Muscle layer of duodenum (tissue), 2 donors: Measurements from ENCODE around the gene PTPRD.

Experiments
- H3K27ac ChIP-seq: one replicate; pipeline ENCODE4 v1.7.0; 2013; ENCODE audit warnings: mild to moderate bottlenecking, low read length
- H3K27me3 ChIP-seq: one replicate; pipeline ENCODE4 v1.7.0; 2013; ENCODE audit warnings: low read depth, mild to moderate bottlenecking, control low read depth, low read length
- H3K36me3 ChIP-seq, 2 donors: one replicate each; pipeline ENCODE4 v1.7.0; 2013; ENCODE audit warnings: low read length in 2 of 2, control low read depth in 1 of 2, mild to moderate bottlenecking in 1 of 2; ENCODE audit not compliant: insufficient read depth in 2 of 2, control insufficient read depth in 1 of 2
- H3K4me1 ChIP-seq, 2 donors: one replicate each; pipeline ENCODE4 v1.7.0; 2013; ENCODE audit warnings: low read length in 2 of 2, mild to moderate bottlenecking in 2 of 2, control low read depth in 1 of 2, moderate library complexity in 1 of 2; ENCODE audit not compliant: insufficient read depth in 2 of 2, control insufficient read depth in 1 of 2
- H3K4me3 ChIP-seq, 2 donors: one replicate each; pipeline ENCODE4 v1.7.0; 2013; ENCODE audit warnings: low read length in 2 of 2, low read depth in 1 of 2, mild to moderate bottlenecking in 1 of 2
- H3K9me3 ChIP-seq, 2 donors: one replicate each; pipeline ENCODE4 v1.7.0; 2013; ENCODE audit warnings: low read length in 2 of 2, control low read depth in 1 of 2, mild to moderate bottlenecking in 1 of 2; ENCODE audit not compliant: control insufficient read depth in 1 of 2
- donor health status: healthy.

The PTPRD gene

DNA sequence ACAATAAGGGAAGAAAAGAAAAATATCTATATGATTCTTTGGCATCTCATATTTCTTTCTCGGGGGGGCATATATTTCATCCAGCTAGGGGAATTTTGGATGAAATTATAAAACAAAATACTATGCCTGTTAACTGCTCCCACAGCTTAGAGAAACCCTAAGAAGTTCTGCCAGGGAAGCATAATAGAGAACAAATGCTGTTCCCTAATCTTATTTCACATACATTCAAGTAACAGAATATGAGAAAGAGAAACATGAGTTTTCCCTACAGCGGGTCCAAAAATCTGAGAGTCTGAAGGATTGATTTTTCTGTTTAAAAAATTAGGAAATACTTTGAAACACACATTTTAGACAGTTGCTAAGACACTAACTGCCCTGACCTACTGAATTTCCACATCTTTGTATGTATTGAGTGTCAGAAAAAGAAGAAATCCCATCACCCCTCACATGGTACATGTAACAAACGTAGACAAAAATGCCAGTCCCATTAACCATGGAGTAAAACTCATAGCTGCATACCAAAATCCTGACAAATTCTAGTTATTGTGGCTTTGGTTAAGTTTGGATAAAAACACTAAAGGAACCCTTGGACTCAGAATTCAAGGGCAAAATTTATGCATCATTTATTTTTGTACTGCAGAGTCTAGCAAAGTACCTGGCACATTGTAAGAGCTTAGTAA, 2193.1 kb downstream of the PTPRD start:
- Histone ChIP-seq H3K4me3 (no peak overlapping the region), H3K9me3 (no peaks in the 10 kb centered on the region), H3K36me3 (no peaks in the 10 kb centered on the region), H3K27ac (no peak overlapping the region), H3K4me1 (no peaks in the 10 kb centered on the region), H3K27me3 (no peaks in the 10 kb centered on the region)

DNA sequence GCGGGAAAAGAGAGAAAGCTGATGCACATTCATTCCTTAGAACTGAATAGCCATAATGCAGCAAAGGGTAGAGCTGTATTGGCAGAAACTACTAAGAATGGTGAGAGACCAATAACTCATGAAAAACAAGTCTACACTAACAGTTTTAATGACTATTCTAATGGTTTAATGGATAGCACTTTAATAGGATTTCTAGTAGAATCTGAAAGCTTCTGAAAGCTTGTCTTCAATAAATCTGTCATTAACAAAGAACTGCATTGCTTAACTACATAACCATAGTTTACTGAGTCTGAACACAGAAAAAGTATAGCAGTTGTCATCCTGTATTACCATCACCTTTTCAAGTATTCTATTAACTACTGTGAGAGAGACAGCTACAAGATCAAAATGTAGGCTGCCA, 2195.5 kb downstream of the PTPRD start:
- H3K36me3 ChIP-seq, result no peaks in the 10 kb centered on the region
- no peaks in the 10 kb centered on the region for H3K9me3 ChIP-seq
- no peak overlapping the region for H3K27ac ChIP-seq
- H3K4me3 ChIP-seq, result no peak overlapping the region
- no peaks in the 10 kb centered on the region for H3K27me3 ChIP-seq
- H3K4me1 ChIP-seq, result no peaks in the 10 kb centered on the region

DNA sequence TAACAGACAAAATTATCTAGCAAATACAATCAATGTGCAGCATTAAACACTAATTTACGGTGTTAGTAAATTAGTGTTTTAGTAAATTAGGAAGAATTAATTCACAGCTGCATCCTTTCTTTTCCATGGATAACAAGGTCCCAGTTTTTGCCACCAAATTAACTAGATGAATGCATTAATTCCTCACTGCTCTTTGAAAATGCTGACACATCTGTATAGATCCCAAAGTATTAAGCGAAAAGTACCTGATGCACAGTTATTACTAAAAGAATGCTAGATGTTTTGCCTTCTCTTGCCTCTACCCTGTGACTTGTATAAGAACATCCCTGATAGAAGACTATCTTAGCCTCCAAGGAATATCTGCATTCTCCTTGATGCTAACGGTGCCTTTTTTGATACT, 2200.5 kb downstream of the PTPRD start:
- Histone ChIP-seq H3K36me3 (no peaks in the 10 kb centered on the region), H3K4me1 (no peaks in the 10 kb centered on the region), H3K27ac (no peak overlapping the region), H3K4me3 (no peak overlapping the region), H3K27me3 (no peaks in the 10 kb centered on the region), H3K9me3 (no peaks in the 10 kb centered on the region)

DNA sequence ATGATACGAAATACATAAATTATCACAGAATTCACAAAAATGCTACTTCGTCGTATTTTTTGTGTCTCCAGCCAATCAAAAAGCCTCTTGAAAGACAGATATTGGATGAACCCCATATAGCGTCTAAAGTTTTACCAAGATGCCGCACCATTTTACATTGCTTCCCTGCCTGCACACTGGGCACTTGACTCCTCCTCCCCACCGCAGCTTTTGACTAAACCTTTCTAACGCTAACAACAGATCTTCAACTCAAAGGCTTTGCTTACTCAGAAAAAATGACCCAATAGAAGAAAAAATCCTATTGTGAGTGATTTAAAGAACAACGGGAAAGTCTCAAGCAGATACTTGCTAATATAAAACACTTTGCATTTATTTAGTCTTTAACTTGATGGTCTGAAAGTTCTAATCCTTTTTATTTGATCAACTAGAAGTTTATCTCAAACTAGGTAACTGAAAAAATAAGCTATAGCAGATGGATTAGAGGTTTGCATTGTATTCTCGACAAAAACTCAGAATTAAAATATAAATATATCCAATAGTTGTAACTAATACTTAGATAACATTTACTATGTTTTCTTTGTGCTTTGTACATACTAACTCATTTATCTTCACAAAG, 2204.1 kb downstream of the PTPRD start:
- H3K4me3 ChIP-seq, result no peak overlapping the region
- no peaks in the 10 kb centered on the region for H3K4me1 ChIP-seq
- H3K27me3 ChIP-seq, result no peaks in the 10 kb centered on the region
- no peaks in the 10 kb centered on the region for H3K9me3 ChIP-seq
- no peak overlapping the region for H3K27ac ChIP-seq
- H3K36me3 ChIP-seq, result no peaks in the 10 kb centered on the region

DNA sequence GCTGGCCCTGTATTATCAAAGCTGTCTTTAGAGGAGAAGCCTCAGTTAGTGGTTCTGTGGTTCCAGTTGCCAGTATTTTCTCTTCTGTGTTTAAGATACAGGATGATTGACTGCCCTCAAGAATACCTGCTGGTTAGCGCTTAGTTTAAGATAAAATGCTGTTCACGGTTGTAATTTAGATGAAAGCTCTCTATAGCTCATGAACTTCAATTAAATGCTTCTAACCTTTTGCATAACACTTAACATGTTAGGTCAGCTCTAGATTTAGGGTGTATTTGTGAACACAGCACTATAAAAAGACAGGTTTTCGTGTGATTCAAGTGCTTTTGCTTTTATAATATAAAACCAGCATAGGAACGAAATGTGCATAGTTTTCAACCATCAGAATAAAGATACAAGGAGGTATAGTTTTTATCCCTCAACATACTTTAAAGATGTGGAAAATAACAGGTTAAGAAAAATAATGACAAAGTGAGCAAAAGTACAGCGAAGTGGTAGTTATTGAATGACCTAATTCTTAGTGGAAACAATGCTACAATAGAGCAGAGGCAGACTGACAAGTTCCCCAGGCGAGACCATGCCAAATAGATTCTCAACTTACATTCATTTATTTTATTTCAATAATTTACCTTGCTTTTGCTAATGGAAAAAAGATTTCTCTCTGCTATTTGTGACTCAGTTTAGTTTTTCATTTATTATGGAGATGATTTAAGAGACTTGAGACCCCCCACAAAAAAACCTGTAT, 2210.7 kb downstream of the PTPRD start:
- no peaks in the 10 kb centered on the region for H3K4me1 ChIP-seq
- H3K27ac ChIP-seq, result no peak overlapping the region
- no peaks in the 10 kb centered on the region for H3K36me3 ChIP-seq
- no peaks in the 10 kb centered on the region for H3K27me3 ChIP-seq
- H3K9me3 ChIP-seq, result no peaks in the 10 kb centered on the region
- H3K4me3 ChIP-seq, result no peak overlapping the region

DNA sequence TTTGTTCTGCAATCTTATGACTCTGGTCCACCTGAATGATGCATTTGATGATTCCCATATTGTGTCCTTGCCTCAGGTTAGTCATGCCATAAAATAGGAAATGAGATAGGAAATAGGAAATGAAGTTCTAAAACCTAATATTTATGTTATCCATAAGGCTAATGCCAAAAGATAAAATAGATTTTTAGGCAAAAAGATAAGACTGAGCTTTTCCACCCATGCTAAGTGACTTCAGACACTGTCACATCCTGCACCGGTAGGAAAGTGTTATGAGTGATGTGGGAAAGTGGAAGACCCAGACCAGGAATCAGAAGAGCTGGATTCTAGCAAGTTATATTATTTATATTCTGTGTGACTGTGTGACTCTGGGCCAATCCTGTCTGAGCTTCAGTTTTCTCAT, 2212.4 kb downstream of the PTPRD start:
- Histone ChIP-seq H3K4me3 (no peak overlapping the region), H3K36me3 (no peaks in the 10 kb centered on the region), H3K9me3 (no peaks in the 10 kb centered on the region), H3K4me1 (no peaks in the 10 kb centered on the region), H3K27me3 (no peaks in the 10 kb centered on the region), H3K27ac (no peak overlapping the region)

DNA sequence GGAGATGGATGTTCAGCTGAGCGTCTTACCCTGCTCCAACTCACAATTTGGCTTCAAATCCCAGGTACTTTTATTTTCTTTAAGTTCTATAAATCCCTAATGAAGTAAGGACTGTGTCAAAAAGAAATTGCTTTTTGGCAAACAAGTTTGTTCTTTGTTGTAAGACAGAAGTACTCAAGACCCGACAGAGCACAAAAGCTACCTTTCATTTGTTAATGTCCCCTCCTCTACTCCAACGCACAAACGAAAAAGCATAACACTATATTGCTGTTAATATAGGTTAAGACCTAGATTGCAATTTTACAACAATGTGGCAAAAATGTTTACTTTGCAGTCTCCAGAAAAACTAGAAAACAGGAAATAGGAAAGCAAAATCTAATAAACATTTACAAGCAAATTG, 2217.8 kb downstream of the PTPRD start:
- Histone ChIP-seq H3K4me1 (no peaks in the 10 kb centered on the region), H3K9me3 (no peaks in the 10 kb centered on the region), H3K4me3 (no peak overlapping the region), H3K27me3 (no peaks in the 10 kb centered on the region), H3K36me3 (no peaks in the 10 kb centered on the region), H3K27ac (no peak overlapping the region)

DNA sequence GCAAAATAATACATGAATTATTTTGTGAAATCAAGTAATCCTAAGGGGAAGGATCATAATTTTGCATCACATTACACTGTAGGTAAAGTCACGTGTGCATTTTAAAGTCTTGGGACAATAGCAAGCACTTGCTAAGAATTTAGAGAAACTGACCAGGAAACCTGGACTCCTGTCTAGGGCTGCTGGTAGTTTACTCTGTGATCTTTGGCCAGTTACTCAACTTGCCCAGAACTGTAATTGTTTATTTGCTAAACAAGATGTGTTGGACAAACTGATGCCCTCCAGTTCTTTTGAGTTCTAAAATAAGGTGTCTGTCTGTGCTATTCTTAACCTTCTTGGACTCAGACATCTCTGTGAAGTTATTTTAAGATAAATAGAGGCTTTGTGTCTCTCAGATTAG, 2218.5 kb downstream of the PTPRD start:
- Histone ChIP-seq H3K36me3 (no peaks in the 10 kb centered on the region), H3K27me3 (no peaks in the 10 kb centered on the region), H3K9me3 (no peaks in the 10 kb centered on the region), H3K4me1 (no peaks in the 10 kb centered on the region), H3K27ac (no peak overlapping the region), H3K4me3 (no peak overlapping the region)

DNA sequence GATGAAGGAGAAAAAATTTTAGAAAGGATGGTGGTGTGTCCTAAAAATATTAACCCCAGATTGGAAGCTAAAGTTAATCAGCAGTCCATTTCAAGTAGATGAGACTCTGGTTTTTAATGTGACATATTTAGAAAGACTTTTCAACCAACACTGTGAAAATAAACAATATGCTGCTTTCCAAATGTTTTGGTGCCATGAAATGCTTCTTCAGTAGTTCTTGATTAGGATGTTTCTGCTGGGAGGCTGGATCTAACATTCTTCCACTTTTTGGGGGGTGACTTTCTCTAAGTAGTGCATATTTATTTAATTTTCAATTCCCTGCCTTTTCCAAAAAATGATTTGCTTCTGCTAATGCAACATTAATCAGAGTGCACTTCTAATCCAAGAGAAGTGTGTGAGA, 2219.9 kb downstream of the PTPRD start:
- H3K4me1 ChIP-seq, result no peaks in the 10 kb centered on the region
- H3K4me3 ChIP-seq, result no peak overlapping the region
- H3K9me3 ChIP-seq, result no peaks in the 10 kb centered on the region
- H3K27me3 ChIP-seq, result no peaks in the 10 kb centered on the region
- H3K36me3 ChIP-seq, result no peaks in the 10 kb centered on the region
- no peak overlapping the region for H3K27ac ChIP-seq

DNA sequence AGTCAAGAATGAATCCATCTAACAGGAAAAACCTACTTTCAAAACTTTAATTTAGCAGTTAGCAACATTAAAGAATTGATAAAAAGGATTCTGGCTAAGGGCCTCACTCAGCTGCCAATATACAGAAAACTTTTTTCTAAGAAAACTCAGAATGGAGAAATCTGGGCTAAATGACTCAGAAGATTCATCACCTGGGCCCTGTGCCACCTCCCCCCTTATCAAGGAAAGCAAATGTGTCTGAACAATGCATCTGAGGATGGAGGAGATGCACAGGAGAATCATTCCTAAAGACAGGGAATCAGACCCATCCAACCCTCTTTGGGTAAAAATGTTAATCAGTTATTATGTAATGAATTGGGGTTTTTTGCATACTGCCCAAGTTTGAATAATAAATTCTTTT, 2221.2 kb downstream of the PTPRD start:
- H3K36me3 ChIP-seq, result no peaks in the 10 kb centered on the region
- H3K4me1 ChIP-seq, result no peaks in the 10 kb centered on the region
- H3K27ac ChIP-seq, result no peak overlapping the region
- no peaks in the 10 kb centered on the region for H3K9me3 ChIP-seq
- H3K4me3 ChIP-seq, result no peak overlapping the region
- no peaks in the 10 kb centered on the region for H3K27me3 ChIP-seq

DNA sequence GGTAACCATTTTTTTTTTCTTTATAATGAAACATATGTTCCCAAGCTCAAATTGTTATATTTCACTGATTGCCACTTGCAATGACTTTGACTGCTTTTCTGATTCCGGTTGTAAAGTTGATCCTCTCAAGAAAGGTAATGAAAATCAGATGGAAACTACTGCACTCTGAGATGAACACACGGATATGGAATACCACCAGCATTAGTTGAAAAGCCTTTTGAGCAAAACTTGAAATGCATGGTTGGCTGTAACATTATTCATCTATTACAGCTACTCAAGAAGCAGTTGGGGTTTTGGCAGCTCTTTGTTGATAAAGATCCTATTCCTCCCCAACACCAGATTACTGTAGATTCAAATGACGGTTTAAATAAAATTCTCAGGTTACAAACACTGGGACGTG, 2221.7 kb downstream of the PTPRD start:
- no peaks in the 10 kb centered on the region for H3K36me3 ChIP-seq
- H3K4me1 ChIP-seq, result no peaks in the 10 kb centered on the region
- H3K27me3 ChIP-seq, result no peaks in the 10 kb centered on the region
- no peaks in the 10 kb centered on the region for H3K9me3 ChIP-seq
- no peak overlapping the region for H3K27ac ChIP-seq
- no peak overlapping the region for H3K4me3 ChIP-seq
